K562 (cell line): ENCODE results near the gene XKR7. TPM values are rescaled to one million over a fixed set of nuclear protein-coding genes. Genes with fewer than 3 reads are reported as not detected.

Experiments used
- ATAC-seq: fragments of 200-7000 bp; cut with Tn5 transposase; 3 replicates; pipeline ENCODE4 v1.9.1; 2020; ENCODE audit warnings: moderate library complexity
- BruUV-seq: library from RNA; stranded (reverse); fragments of 400-500 nt; replicated peaks from 2 replicates; lab custom pipeline; 2021; lab: Mats Ljungman, UMichigan
- CTCF ChIA-PET: fragments of 300-600 bp; formaldehyde crosslinking; extraction: SDS; loops from one replicate; lab custom pipeline; 2021; ENCODE audit warnings: low intra/inter-chr PET ratio; lab: Yijun Ruan, JAX
- POLR2A ChIA-PET: fragments of 300-600, 350-650 bp; sonication (Branson Sonifier 250); formaldehyde crosslinking; extraction: SDS; loops from one replicate; lab custom pipeline; 2021; ENCODE audit warnings: antibody characterized with exemption, inconsistent platforms; lab: Yijun Ruan, JAX
- DNase-seq, 4 experiments: peaks; one replicate each; pipeline versions ENCODE4 v3.0.0 to v3.0.0-alpha.2; 2011 to 2018; ENCODE audit warnings: low spot score in 3 of 4, mixed read lengths in 3 of 4; ENCODE audit errors: extremely low read depth in 1 of 4
- FAIRE-seq: peaks from 2 replicates; lab custom pipeline; 2011; peaks lifted over from hg19 to GRCh38; lab: Jason Lieb, UNC
- H2AFZ ChIP-seq: 2 replicates; pipeline ENCODE4 v1.6.0; 2011; ENCODE audit warnings: low read depth, low read length, control low read depth, inconsistent platforms
- H3K27ac ChIP-seq: fragments of 200-600 bp; 3 replicates; pipeline ENCODE4 v1.8.0; 2011; ENCODE audit warnings: low read depth, mild to moderate bottlenecking, control low read depth, inconsistent platforms, low read length, moderate library complexity, mixed read lengths; ENCODE audit errors: extremely low read depth
- H3K27me3 ChIP-seq, 2 experiments: fragments of 300-600 bp in 1 of 2; 2 replicates in 1 of 2; 3 replicates in 1 of 2; pipeline versions ENCODE4 v1.6.0 to v1.8.0; 2011; ENCODE audit warnings: inconsistent platforms in 2 of 2, low read length in 2 of 2, mild to moderate bottlenecking in 1 of 2, mixed read lengths in 1 of 2, moderate library complexity in 1 of 2; ENCODE audit not compliant: control insufficient read depth in 2 of 2, insufficient read depth in 2 of 2
- H3K36me3 ChIP-seq: fragments of 300-600 bp; 3 replicates; pipeline ENCODE4 v1.8.0; 2011; ENCODE audit warnings: mild to moderate bottlenecking, low read length, inconsistent platforms; ENCODE audit not compliant: control insufficient read depth, insufficient read depth
- H3K4me1 ChIP-seq, 2 experiments: fragments of 200-600 bp in 1 of 2; replicated peaks in 1 of 2; 2 replicates in 1 of 2; 3 replicates in 1 of 2; pipeline versions ENCODE4 v1.5.1 to v1.8.0; 2011; ENCODE audit warnings: inconsistent platforms in 2 of 2, low read length in 2 of 2, mild to moderate bottlenecking in 1 of 2, mixed read lengths in 1 of 2, moderate library complexity in 1 of 2; ENCODE audit not compliant: control insufficient read depth in 2 of 2, insufficient read depth in 2 of 2
- H3K4me2 ChIP-seq: 2 replicates; pipeline ENCODE4 v1.6.1; 2011; ENCODE audit warnings: low read length, control low read depth, inconsistent platforms, mixed read lengths; ENCODE audit not compliant: insufficient read depth
- H3K4me3 ChIP-seq: fragments of 200-600 bp; sonication (generic), shearing (Covaris generic); 2 replicates; pipeline ENCODE4 v1.5.1; 2016; ENCODE audit warnings: control low read depth, inconsistent platforms
- H3K79me2 ChIP-seq: fragments of 200-600 bp; 3 replicates; pipeline ENCODE4 v1.8.0; 2011; ENCODE audit warnings: low read length, inconsistent platforms; ENCODE audit not compliant: control insufficient read depth, insufficient read depth
- H3K9ac ChIP-seq, 2 experiments: 2 replicates each; pipeline versions ENCODE4 v1.6.0 to v1.6.1; 2011; ENCODE audit warnings: low read depth in 2 of 2, low read length in 2 of 2, control low read depth in 1 of 2, inconsistent platforms in 1 of 2, mild to moderate bottlenecking in 1 of 2, mixed read lengths in 1 of 2; ENCODE audit not compliant: insufficient read depth in 1 of 2
- H3K9me1 ChIP-seq: one replicate; pipeline ENCODE4 v1.6.0; 2011; ENCODE audit warnings: inconsistent platforms, mild to moderate bottlenecking, low read length, moderate library complexity; ENCODE audit not compliant: control insufficient read depth, insufficient read depth
- H3K9me3 ChIP-seq: replicated peaks from 2 replicates; pipeline ENCODE4 v1.5.1; 2011; ENCODE audit warnings: low read depth, low read length, inconsistent platforms; ENCODE audit not compliant: control insufficient read depth, insufficient read depth
- H4K20me1 ChIP-seq: replicated peaks from 2 replicates; pipeline ENCODE4 v1.6.1; 2011; ENCODE audit warnings: low read length, inconsistent platforms, mixed read lengths; ENCODE audit not compliant: control insufficient read depth, insufficient read depth
- ATF1 ChIP-seq, 2 experiments: fragments of 450-650 bp in 1 of 2; IDR thresholded peaks; 2 replicates each; pipeline ENCODE4 v1.6.1; 2016; ENCODE audit warnings: missing compliant biosample characterization in 1 of 2, missing genetic modification characterization in 1 of 2
- BACH1 ChIP-seq: fragments of 200-800 bp; sonication (Bioruptor generic); IDR thresholded peaks from 2 replicates; pipeline ENCODE4 v1.6.1; 2016; ENCODE audit warnings: missing genetic modification characterization, missing compliant biosample characterization
- CGGBP1 ChIP-seq: fragments of 250-450 bp; sonication (Bioruptor Pico); IDR thresholded peaks from 2 replicates; pipeline ENCODE4 v1.9.0; 2021; ENCODE audit warnings: mild to moderate bottlenecking
- CREB3L1 ChIP-seq: fragments of 450-650 bp; IDR thresholded peaks from 2 replicates; pipeline ENCODE4 v1.6.1; 2014; ENCODE audit warnings: low read depth, mild to moderate bottlenecking, moderate library complexity, borderline replicate concordance
- EHMT2 ChIP-seq: fragments of 450-650 bp; IDR thresholded peaks from 2 replicates; pipeline ENCODE4 v1.6.1; 2018; ENCODE audit warnings: antibody characterized with exemption
- HBP1 ChIP-seq: fragments of 450-650 bp; formaldehyde crosslinking; IDR thresholded peaks from 2 replicates; pipeline ENCODE4 v1.4.0; 2022; ENCODE audit warnings: missing genetic modification characterization
- ID3 ChIP-seq, 2 experiments: fragments of 250-450 bp in 1 of 2; fragments of 450-650 bp in 1 of 2; sonication (Bioruptor Pico) in 1 of 2; IDR thresholded peaks; 2 replicates each; pipeline versions ENCODE4 v1.6.1 to v1.8.0; 2016 to 2021; ENCODE audit warnings: mild to moderate bottlenecking in 2 of 2, moderate library complexity in 2 of 2, missing compliant biosample characterization in 1 of 2, missing genetic modification characterization in 1 of 2
- SIX5 ChIP-seq, 2 experiments: IDR thresholded peaks; 2 replicates each; pipeline ENCODE4 v1.6.1; 2011; ENCODE audit warnings: low read length in 2 of 2, borderline replicate concordance in 1 of 2, low read depth in 1 of 2, mild to moderate bottlenecking in 1 of 2, moderate library complexity in 1 of 2; ENCODE audit not compliant: insufficient read depth in 1 of 2
- ZMIZ1 ChIP-seq, 2 experiments: fragments of 150-350 bp in 1 of 2; IDR thresholded peaks; 2 replicates each; pipeline ENCODE4 v1.6.1; 2012 to 2016; ENCODE audit warnings: low read depth in 2 of 2, low read length in 2 of 2, mild to moderate bottlenecking in 1 of 2, moderate library complexity in 1 of 2
- ZNF639 ChIP-seq, 2 experiments: fragments of 200-800 bp in 1 of 2; sonication (Bioruptor generic) in 1 of 2; sonication (generic) in 1 of 2; formaldehyde crosslinking in 1 of 2; IDR thresholded peaks in 1 of 2; conservative IDR thresholded peaks in 1 of 2; 2 replicates each; pipeline versions ENCODE4 v1.5.0 to v1.6.1; 2016 to 2020; ENCODE audit warnings: missing compliant biosample characterization in 1 of 2, missing genetic modification characterization in 1 of 2, missing genetic modification reagents in 1 of 2
- ZZZ3 ChIP-seq: fragments of 450-650 bp; IDR thresholded peaks from 2 replicates; pipeline ENCODE4 v1.6.1; 2016; ENCODE audit warnings: antibody characterized with exemption, mild to moderate bottlenecking, moderate library complexity
- in situ Hi-C: fragments of 300-500 bp; cut with MboI; formaldehyde crosslinking; loops from 4 replicates; pipeline ENCODE4 v1.15.0; 2018; ENCODE audit warnings: inconsistent platforms, mixed read lengths
- intact Hi-C: fragments of 100-400 bp; cut with micrococcal nuclease; formaldehyde crosslinking; loops from 2 replicates; pipeline ENCODE4 v1.14.2; 2022
- polyA plus RNA-seq, 8 experiments: library from polyadenylated mRNA; depleted of rRNA in 4 of 8; stranded (reverse) in 5 of 8; unstranded in 3 of 8; fragments of >200 nt; fragmentation: Nextera tagmentation in 2 of 8; fragmentation: Illumina TruSeq in 1 of 8; extraction: Ambion mirVana in 2 of 8; extraction: Trizol in 1 of 8; gene quantifications; 2 replicates each; pipeline versions ENCODE4 v1.2.1 to v1.2.3, GENCODE V29; 2011 to 2014; ENCODE audit warnings: inconsistent platforms in 1 of 8, missing spikeins in 1 of 8
- total RNA-seq, 7 experiments: library from RNA; depleted of rRNA in 6 of 7; stranded (reverse); fragments of >200 nt in 6 of 7; fragmentation: Illumina TruSeq in 2 of 7; extraction: Trizol in 2 of 7; gene quantifications; 2 replicates each; pipeline versions ENCODE4 v1.2.1 to v1.2.3, GENCODE V29; 2011 to 2021; ENCODE audit warnings: low replicate concordance in 1 of 7

Gene XKR7
- total and polyA plus RNA-seq, 9 of the 15 experiments (the other 6 are each of a cell fraction or from before 2014, with no cell fraction given): 0.02 TPM; not detected in 8

- POLR2A ChIA-PET: interaction anchor here (0.9 to 1.2 kb wide), 2 partner anchors 30 to 82 kb away, joined by 3 read pairs; no protein-coding TSS in a partner anchor
- H3K9ac ChIP-seq: no peak overlapping the region
- 0 out of 5 replicates have a peak, but pooled peaks cover 0 to 5% of the 10 kb centered on the region in 2 experiments for H3K27me3 ChIP-seq
- CTCF ChIA-PET: no interaction called here
- ATAC-seq (peak; percentile 92), FAIRE-seq (peak; percentile 79), DNase-seq (peak; percentile 26 to 33 (median 30))
- no peaks in the 10 kb centered on the region for H3K36me3 ChIP-seq
- H3K9me3 ChIP-seq: no peaks in the 10 kb centered on the region
- no peaks in the 10 kb centered on the region for H3K9me1 ChIP-seq
- no peak overlapping the region for H3K27ac ChIP-seq
- in situ Hi-C loops (no loop called here), intact Hi-C loops (no loop called here)
- H3K4me3 ChIP-seq: no peak overlapping the region
- peaks cover 0 to 11% of the 10 kb centered on the region in 2 experiments; a peak in 4 of 5 replicates for H3K4me1 ChIP-seq
- H3K4me2 ChIP-seq: peak overlapping the region; percentile 17; the same call in 1 of the 2 replicates
- BruUV-seq: no TSS peak
- H4K20me1 ChIP-seq: no peaks in the 10 kb centered on the region
- H3K79me2 ChIP-seq: no peaks in the 10 kb centered on the region
- peak overlapping the region; percentile 26 for H2AFZ ChIP-seq
- TF ChIP-seq BACH1: no peak
- TF ChIP-seq ZMIZ1 (IDR thresholded peaks at IDR 0.05; ENCODE audit: low read depth in 2 of 2, low read length in 2 of 2): no peak
- TF ChIP-seq CREB3L1: 0 out of 2 replicates have a peak, but pooled peaks have one; percentile 31
- no peak for TF ChIP-seq ZZZ3
- no peak for TF ChIP-seq CGGBP1 (CRISPR knock-in tag)
- TF ChIP-seq ZNF639 (CRISPR knock-in tag; conservative IDR thresholded peaks at IDR 0.05 in 1 of 2, IDR thresholded peaks at IDR 0.05 in 1 of 2): no peak
- TF ChIP-seq SIX5 (IDR thresholded peaks at IDR 0.05; ENCODE audit: borderline replicate concordance in 1 of 2, insufficient read depth in 1 of 2, low read depth in 1 of 2, low read length in 2 of 2): peak; percentile 44 to 52; a peak in 2 of 4 replicates
- TF ChIP-seq HBP1: no peak
- TF ChIP-seq ID3 (CRISPR knock-in tag; IDR thresholded peaks at IDR 0.05): no peak
- TF ChIP-seq ID3 (tag; IDR thresholded peaks at IDR 0.05): no peak
- no peak for TF ChIP-seq EHMT2
- TF ChIP-seq ATF1 (CRISPR knock-in tag; IDR thresholded peaks at IDR 0.05): no peak
- TF ChIP-seq ATF1 (tag; IDR thresholded peaks at IDR 0.05): peak; percentile 77
Measured at GRCh38 chr20:32004963-32005362, 37.0 kb downstream of the XKR7 start.
